D721Med (cell line): ENCODE measurements around the gene C1QBP.
"Not testable (repeated sequence)": the region's sequence is repeated elsewhere in the genome, so short reads cannot be mapped to it uniquely, and the experiment has no call there.

Source experiments
- DNase-seq: peaks from one replicate; pipeline ENCODE4 v3.0.0; 2011; ENCODE audit warnings: low spot score; ENCODE audit not compliant: insufficient read length
- FAIRE-seq: peaks from 2 replicates; lab custom pipeline; 2011; peaks lifted over from hg19 to GRCh38; lab: Jason Lieb, UNC
- TF ChIP-seq, protein P1 (sequence below): IDR thresholded peaks from 2 replicates; pipeline ENCODE4 v1.5.1; 2012; ENCODE audit warnings: mild to moderate bottlenecking, control low read depth; ENCODE audit not compliant: insufficient read depth; ENCODE audit errors: missing control alignments

C1QBP gene

DNA sequence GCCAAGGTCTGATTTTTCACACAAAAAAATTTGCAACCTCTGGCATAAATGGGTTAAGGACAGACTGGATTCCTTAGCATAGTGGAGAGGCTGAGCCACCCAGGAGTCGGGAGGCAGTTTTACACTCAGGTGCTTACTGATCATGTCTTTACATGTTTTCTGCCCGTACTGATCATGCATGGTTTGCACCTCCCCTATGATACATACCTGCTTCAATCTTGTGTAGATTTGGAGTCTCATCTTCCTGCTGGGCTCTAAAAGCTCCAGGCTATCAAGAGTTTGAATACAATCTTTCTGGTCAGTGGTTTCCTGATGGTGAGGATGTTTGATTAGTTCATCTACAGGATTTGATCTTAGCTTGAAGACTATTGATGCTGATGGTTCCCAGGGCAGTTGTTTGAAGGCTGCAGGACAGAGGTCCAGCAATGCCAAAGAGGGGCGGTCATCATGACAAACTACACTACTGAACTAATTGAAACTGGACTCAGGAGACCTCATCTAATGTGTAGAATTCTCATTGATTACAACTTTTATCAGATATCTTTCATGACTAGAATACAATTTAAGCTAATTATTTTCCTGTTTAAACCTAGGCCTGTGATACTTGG lies 6.9 kb downstream of the C1QBP start:
- FAIRE-seq (no peak), DNase-seq (no peak)
- TF ChIP-seq, protein P1, sequence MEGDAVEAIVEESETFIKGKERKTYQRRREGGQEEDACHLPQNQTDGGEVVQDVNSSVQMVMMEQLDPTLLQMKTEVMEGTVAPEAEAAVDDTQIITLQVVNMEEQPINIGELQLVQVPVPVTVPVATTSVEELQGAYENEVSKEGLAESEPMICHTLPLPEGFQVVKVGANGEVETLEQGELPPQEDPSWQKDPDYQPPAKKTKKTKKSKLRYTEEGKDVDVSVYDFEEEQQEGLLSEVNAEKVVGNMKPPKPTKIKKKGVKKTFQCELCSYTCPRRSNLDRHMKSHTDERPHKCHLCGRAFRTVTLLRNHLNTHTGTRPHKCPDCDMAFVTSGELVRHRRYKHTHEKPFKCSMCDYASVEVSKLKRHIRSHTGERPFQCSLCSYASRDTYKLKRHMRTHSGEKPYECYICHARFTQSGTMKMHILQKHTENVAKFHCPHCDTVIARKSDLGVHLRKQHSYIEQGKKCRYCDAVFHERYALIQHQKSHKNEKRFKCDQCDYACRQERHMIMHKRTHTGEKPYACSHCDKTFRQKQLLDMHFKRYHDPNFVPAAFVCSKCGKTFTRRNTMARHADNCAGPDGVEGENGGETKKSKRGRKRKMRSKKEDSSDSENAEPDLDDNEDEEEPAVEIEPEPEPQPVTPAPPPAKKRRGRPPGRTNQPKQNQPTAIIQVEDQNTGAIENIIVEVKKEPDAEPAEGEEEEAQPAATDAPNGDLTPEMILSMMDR, result no peak

DNA sequence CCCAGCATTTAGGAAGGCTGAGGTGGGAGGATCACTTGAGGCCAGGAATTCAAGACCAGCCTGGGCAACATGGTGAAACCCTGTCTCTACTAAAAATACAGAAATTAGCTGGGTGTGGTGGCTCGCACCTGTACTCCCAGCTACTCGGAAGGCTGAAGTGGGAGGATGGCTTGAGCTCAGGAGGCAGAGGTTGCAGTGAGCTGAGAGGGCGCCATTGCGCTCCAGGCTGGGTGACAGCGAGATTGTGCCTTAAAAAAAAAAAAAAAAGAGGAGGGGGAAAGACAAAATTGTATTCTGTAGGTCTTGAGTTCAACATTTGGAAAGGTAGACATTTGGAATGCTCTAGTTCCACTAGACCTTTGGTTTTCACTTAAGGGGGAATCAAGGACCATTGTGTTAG lies 7.7 kb downstream of the C1QBP start:
- not testable (repeated sequence) for DNase-seq

DNA sequence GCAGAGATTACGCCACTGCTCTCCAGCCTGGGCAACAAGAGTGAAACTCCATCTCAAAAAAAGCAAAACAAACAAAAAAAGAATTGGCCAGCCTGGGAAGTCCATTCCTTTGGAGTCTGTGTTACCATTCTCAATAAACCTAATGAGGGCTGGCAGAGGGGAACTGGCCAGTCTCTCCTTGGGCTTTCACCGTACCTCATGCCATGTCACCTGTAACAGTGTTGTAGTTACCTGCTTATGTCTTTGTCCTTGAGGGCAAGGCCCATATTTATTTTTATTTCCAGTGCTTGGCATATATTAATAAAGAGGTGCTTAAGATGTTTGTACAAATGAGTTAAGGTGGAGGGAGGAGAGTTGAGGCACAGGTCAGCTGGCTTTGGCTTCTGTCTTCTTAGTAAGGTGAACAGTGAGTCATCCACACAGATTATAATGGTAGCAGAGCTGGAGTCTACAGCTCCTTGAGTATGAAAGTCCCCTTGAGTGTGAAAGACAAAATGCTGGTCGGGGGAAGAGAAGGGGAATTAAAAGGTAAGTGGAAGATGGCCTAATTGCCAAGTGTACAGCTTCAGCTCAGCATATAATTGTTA lies 8.4 kb downstream of the C1QBP start:
- TF ChIP-seq, protein P1, result no peak
- no peak for FAIRE-seq
- DNase-seq, result no peak

More for the DNA sequence above, 7.7 kb downstream of the C1QBP start:
- not testable (repeated sequence) for FAIRE-seq

DNA sequence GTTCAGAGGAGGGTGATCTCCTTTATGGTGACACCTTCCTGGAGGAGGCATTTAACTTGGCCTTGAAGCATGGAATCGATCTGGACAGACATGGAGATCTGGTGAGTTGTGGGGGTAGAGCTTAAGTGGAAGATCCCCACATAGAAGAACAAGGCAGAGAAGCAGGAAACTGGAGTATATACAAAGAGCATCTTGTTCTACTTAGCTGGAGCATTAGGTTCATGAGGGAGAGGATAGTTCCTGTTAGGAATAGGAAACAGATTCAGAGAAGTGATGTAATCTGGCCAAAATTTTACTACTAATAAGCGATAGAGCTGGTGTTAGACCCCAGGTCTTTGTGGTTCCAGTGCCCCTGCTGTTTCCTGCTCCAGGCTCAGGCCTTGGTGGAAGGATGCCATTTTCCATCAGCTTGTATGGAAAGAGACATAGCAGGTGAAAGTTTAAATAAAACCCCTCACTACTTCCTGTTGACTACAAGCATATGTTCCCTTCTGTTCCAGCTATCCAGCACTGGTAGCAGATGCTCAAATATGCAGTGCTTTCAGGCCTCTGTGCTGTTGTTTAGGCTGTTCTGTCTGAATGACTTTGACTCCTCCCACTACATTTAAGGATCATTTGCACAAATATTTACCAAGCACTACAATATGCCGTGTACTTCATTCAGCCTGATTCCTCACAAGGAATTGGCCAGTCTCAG lies 9.6 kb downstream of the C1QBP start:
- TF ChIP-seq, protein P1, result no peak
- FAIRE-seq, result no peak

DNA sequence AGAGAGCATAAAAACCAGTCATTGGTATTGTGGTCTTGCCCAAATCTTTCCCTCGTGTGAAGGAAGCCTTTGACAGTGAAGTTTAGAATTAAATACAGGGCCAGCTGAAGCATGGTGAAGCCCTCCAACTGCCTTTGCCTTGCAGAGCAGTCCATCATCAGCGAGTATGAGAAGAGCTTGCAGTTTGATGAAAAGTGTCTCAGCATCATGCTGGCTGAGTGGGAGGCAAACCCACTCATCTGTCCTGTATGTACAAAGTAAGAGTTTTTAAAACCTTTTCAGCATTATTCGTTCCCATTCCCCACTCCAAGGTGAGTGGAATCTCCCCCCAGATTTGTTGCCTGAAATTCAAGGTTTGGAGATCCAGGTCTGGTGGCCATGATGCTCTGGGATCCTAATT lies 13.1 kb downstream of the C1QBP start:
- TF ChIP-seq, protein P1, result no peak
- no peak for DNase-seq
- FAIRE-seq, result no peak

More for the DNA sequence above, 9.6 kb downstream of the C1QBP start:
- no peak for DNase-seq

GRCh38 chr17:5424909-5425308 lies 14.0 kb downstream of the C1QBP start:
- no peak for FAIRE-seq
- TF ChIP-seq, protein P1, result no peak

DNA sequence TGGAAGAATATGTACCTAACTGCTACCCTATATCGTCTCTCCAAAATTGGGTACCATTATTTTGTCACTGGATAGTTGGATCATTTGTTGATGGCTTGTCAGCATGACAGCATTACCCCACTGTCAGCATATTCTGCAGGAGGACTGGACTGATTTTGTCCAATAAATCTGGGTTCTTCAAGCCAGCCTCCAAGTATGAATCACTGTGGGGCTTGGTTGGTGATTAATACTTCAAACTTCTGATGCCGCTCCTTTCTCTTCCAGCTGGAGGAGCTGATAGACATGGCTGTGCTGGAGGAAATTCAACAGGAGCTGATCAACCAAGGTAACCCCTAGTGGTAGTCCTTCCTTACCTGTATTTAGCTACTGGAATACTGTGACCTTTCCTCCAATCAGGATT lies 16.4 kb downstream of the C1QBP start:
- TF ChIP-seq, protein P1, result no peak
- FAIRE-seq, result no peak
- DNase-seq, result no peak

More at GRCh38 chr17:5424909-5425308, 14.0 kb downstream of the C1QBP start:
- no peak for DNase-seq
